Measurements from ENCODE around the gene ELMOD3. TPM values are rescaled to one million over a fixed set of nuclear protein-coding genes. Genes with fewer than 3 reads are reported as not detected.

The ELMOD3 gene
- polyA plus RNA-seq, 2 of the 4 experiments (the other 2 are of a cell fraction): 17.8 to 29.9 TPM

DNA sequence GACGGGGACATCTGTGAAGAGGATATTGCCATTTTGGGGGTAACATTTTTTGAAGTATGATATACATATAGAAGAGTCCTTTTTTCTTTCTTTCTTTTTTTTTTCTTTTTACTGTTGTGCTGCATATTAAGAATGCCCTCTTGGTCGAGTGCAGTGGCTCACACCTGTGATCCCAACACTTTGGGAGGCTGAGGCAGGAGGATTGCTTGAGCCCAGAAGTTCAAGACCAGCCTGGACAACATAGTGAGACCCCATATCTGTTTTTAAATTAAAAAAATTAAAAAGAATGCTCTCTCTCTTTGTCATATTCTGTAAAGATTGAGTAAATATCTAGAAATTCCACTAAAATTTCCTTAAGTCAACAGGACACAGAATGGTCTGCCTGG lies 67.5 kb downstream of the ELMOD3 start:
- peak overlapping the region; percentile 93 for H3K4me2 ChIP-seq
- no peak for DNase-seq (ENCODE audit: low read depth in 1 of 2, low spot score in 1 of 2)

DNA sequence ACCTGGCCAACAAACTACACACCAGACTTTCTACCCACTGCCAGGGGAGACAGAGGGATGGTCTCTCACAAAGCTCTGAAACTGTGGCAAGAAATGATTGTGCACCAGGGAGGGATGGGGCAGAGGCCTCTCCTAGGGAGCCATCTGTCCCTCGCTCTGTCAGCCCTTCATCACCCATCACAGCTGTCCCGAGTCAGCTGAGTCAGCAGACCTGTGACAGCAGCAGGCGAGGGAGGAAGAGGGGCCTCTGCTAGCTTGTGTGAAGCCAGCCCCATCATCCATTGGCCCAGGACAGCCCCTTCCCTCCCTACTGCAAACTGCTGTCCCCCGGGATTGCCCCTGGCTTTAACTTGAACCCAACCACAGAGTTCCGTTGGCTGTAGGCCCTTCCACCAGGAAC lies 69.0 kb downstream of the ELMOD3 start:
- ChIA-PET POLR2A (interaction anchor here (11.7 kb wide), 1 partner anchor 117 kb away, joined by 261 read pairs; the partner anchor contains the start of gene MAT2A), CTCF (interaction anchor here (1.1 to 41.9 kb wide), 3 partner anchors 15 to 122 kb away, joined by 3 to 1185 read pairs (median 209); partner anchors contain the start of genes GGCX and MAT2A)
- WGBS (ENCODE audit: missing lambda C conversion rate): 92% methylated on average over 5 of the region's 5 CpGs
- no peak overlapping the region for H3K4me3 ChIP-seq
- peak; percentile 89 for TF ChIP-seq MAFK (IDR thresholded peaks at IDR 0.05; ENCODE audit: partially characterized antibody)
- no peak for TF ChIP-seq POLR2A (IDR thresholded peaks at IDR 0.05; ENCODE audit: low read length)
- no peak for ATAC-seq
- no peak for FAIRE-seq
- no peak for DNase-seq (ENCODE audit: low read depth in 1 of 2, low spot score in 1 of 2)
- peak overlapping the region; percentile 96 to 98 for H3K27ac ChIP-seq
- no peaks in the 10 kb centered on the region for H3K9me3 ChIP-seq
- no peak overlapping the region for H3K4me2 ChIP-seq
- H3K4me1 ChIP-seq: peaks cover 42% of the 10 kb centered on the region

More for the DNA sequence above, 67.5 kb downstream of the ELMOD3 start:
- 43% methylated on average over 2 of the region's 2 CpGs for WGBS (ENCODE audit: missing lambda C conversion rate)
- no peak for ATAC-seq
- CTCF ChIA-PET: interaction anchor here (0.5 to 41.9 kb wide), 17 partner anchors 10 to 300 kb away, joined by 3 to 1185 read pairs (median 14); partner anchors contain the start of genes C2orf68, GGCX and MAT2A
- H3K27ac ChIP-seq: peak overlapping the region; percentile 96 to 98
- POLR2A ChIA-PET: interaction anchor here (0.7 to 11.7 kb wide), 10 partner anchors 10 to 190 kb away, joined by 3 to 261 read pairs (median 6); partner anchors contain the start of genes C2orf68, MAT2A and RNF181
- no peaks in the 10 kb centered on the region for H3K9me3 ChIP-seq
- TF ChIP-seq FOXS1 (CRISPR knock-in tag; IDR thresholded peaks at IDR 0.05): no peak
- no peak for TF ChIP-seq EP300 (IDR thresholded peaks at IDR 0.05)
- no peak for TF ChIP-seq SMC3 (IDR thresholded peaks at IDR 0.05)
- no peak for TF ChIP-seq RAD21 (conservative IDR thresholded peaks at IDR 0.05 in 1 of 2, IDR thresholded peaks at IDR 0.05 in 1 of 2)
- no peak for TF ChIP-seq GATA3 (IDR thresholded peaks at IDR 0.05; ENCODE audit: borderline replicate concordance)
- TF ChIP-seq, protein P1, sequence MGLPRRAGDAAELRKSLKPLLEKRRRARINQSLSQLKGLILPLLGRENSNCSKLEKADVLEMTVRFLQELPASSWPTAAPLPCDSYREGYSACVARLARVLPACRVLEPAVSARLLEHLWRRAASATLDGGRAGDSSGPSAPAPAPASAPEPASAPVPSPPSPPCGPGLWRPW (IDR thresholded peaks at IDR 0.05): no peak
- TF ChIP-seq CEBPB (IDR thresholded peaks at IDR 0.05): no peak
- TF ChIP-seq, protein P2, sequence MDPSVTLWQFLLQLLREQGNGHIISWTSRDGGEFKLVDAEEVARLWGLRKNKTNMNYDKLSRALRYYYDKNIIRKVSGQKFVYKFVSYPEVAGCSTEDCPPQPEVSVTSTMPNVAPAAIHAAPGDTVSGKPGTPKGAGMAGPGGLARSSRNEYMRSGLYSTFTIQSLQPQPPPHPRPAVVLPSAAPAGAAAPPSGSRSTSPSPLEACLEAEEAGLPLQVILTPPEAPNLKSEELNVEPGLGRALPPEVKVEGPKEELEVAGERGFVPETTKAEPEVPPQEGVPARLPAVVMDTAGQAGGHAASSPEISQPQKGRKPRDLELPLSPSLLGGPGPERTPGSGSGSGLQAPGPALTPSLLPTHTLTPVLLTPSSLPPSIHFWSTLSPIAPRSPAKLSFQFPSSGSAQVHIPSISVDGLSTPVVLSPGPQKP (IDR thresholded peaks at IDR 0.05; ENCODE audit: low read depth, low read length): no peak
- TF ChIP-seq, protein P3, sequence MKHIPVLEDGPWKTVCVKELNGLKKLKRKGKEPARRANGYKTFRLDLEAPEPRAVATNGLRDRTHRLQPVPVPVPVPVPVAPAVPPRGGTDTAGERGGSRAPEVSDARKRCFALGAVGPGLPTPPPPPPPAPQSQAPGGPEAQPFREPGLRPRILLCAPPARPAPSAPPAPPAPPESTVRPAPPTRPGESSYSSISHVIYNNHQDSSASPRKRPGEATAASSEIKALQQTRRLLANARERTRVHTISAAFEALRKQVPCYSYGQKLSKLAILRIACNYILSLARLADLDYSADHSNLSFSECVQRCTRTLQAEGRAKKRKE (CRISPR knock-in tag; IDR thresholded peaks at IDR 0.05; ENCODE audit: low read depth): no peak
- no peak for TF ChIP-seq TP53 (CRISPR knock-in tag; IDR thresholded peaks at IDR 0.05)
- TF ChIP-seq HEYL (CRISPR knock-in tag; IDR thresholded peaks at IDR 0.05): no peak
- TF ChIP-seq PHF8 (IDR thresholded peaks at IDR 0.05; ENCODE audit: borderline replicate concordance, low read depth): no peak
- TF ChIP-seq, protein P4, sequence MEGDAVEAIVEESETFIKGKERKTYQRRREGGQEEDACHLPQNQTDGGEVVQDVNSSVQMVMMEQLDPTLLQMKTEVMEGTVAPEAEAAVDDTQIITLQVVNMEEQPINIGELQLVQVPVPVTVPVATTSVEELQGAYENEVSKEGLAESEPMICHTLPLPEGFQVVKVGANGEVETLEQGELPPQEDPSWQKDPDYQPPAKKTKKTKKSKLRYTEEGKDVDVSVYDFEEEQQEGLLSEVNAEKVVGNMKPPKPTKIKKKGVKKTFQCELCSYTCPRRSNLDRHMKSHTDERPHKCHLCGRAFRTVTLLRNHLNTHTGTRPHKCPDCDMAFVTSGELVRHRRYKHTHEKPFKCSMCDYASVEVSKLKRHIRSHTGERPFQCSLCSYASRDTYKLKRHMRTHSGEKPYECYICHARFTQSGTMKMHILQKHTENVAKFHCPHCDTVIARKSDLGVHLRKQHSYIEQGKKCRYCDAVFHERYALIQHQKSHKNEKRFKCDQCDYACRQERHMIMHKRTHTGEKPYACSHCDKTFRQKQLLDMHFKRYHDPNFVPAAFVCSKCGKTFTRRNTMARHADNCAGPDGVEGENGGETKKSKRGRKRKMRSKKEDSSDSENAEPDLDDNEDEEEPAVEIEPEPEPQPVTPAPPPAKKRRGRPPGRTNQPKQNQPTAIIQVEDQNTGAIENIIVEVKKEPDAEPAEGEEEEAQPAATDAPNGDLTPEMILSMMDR (IDR thresholded peaks at IDR 0.05): no peak
- no peak for TF ChIP-seq ZC3H11A (IDR thresholded peaks at IDR 0.05)
- no peak for TF ChIP-seq CBX2 (IDR thresholded peaks at IDR 0.05; ENCODE audit: borderline replicate concordance, low read depth)
- TF ChIP-seq TFCP2L1 (CRISPR knock-in tag; IDR thresholded peaks at IDR 0.05): no peak
- no peak for TF ChIP-seq HDAC2 (IDR thresholded peaks at IDR 0.05)
- TF ChIP-seq MYC (IDR thresholded peaks at IDR 0.05; ENCODE audit: borderline replicate concordance, low read length): no peak
- H3K4me3 ChIP-seq: no peak overlapping the region
- H3K4me1 ChIP-seq: peaks cover 44% of the 10 kb centered on the region
- FAIRE-seq: no peak

DNA sequence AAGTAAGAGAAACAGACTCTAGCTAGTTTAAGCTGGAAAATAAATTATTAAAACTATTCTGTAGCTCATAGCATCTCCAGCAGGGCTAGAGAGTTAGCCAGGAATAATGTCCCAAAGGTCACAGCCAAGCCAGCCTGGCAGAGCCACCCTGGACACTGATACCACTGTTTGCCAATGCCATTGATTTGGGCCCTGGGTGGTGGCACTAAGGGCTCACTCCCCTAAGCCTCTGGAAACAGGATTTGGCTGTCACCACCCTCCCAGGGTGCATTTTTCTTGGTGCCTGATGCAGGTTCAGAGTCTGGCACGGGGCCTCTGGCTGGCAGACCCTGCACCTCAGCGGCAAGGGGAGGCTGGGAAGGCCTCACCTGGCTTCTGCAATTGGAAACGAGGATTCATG lies 71.0 kb downstream of the ELMOD3 start:
- CTCF ChIA-PET: interaction anchor here (0.6 to 41.9 kb wide), 4 partner anchors 13 to 120 kb away, joined by 3 to 1185 read pairs (median 106); partner anchors contain the start of genes GGCX and MAT2A
- FAIRE-seq: no peak
- DNase-seq (ENCODE audit: low read depth in 1 of 2, low spot score in 1 of 2): no peak
- Histone ChIP-seq H3K27ac (peak overlapping the region; percentile 0 to 7; a peak in 1 of 6 replicates), H3K9me3 (no peaks in the 10 kb centered on the region), H3K4me2 (no peak overlapping the region), H3K4me1 (peaks cover 33% of the 10 kb centered on the region), H3K4me3 (no peak overlapping the region)
- no peak for ATAC-seq
- POLR2A ChIA-PET: interaction anchor here (11.7 kb wide), 1 partner anchor 115 kb away, joined by 261 read pairs; the partner anchor contains the start of gene MAT2A
- no peak for TF ChIP-seq GATA3 (IDR thresholded peaks at IDR 0.05; ENCODE audit: borderline replicate concordance)
- TF ChIP-seq, protein P2 (IDR thresholded peaks at IDR 0.05; ENCODE audit: low read depth, low read length): no peak
- TF ChIP-seq, protein P5, sequence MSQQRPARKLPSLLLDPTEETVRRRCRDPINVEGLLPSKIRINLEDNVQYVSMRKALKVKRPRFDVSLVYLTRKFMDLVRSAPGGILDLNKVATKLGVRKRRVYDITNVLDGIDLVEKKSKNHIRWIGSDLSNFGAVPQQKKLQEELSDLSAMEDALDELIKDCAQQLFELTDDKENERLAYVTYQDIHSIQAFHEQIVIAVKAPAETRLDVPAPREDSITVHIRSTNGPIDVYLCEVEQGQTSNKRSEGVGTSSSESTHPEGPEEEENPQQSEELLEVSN (IDR thresholded peaks at IDR 0.05; ENCODE audit: borderline replicate concordance, low read depth): no peak
- TF ChIP-seq ZC3H11A (IDR thresholded peaks at IDR 0.05): no peak
- no peak for TF ChIP-seq HOXA7 (CRISPR knock-in tag; IDR thresholded peaks at IDR 0.05)
- TF ChIP-seq ZFP36 (IDR thresholded peaks at IDR 0.05; ENCODE audit: borderline replicate concordance, partially characterized antibody): no peak
- TF ChIP-seq BHLHE40 (IDR thresholded peaks at IDR 0.05; ENCODE audit: low read depth, low read length): no peak
- no peak for TF ChIP-seq RAD21 (conservative IDR thresholded peaks at IDR 0.05 in 1 of 2, IDR thresholded peaks at IDR 0.05 in 1 of 2)
- no peak for TF ChIP-seq CHD2 (IDR thresholded peaks at IDR 0.05; ENCODE audit: low read length, partially characterized antibody)
- no peak for TF ChIP-seq POLR2AphosphoS2 (conservative IDR thresholded peaks at IDR 0.05; ENCODE audit: low read length)
- WGBS (ENCODE audit: missing lambda C conversion rate): 93% methylated on average over 3 of the region's 3 CpGs

Data from A549 (cell line).